Measurements from ENCODE around the gene BICD1. TPM values are rescaled to one million over a fixed set of nuclear protein-coding genes. Genes with fewer than 3 reads are reported as not detected.

The BICD1 gene
- total and polyA plus RNA-seq, 2 donors (not counting 1 experiment from before 2014, with no cell fraction given), result 11.1 to 12.4 TPM

GRCh38 chr12:32285489-32285888 lies 178.8 kb downstream of the BICD1 start:
- Histone ChIP-seq H3K9me3 (ENCODE audit: control insufficient read depth, insufficient read depth, low read depth, low read length) (no peaks in the 10 kb centered on the region), H3K27ac (ENCODE audit: insufficient read depth, low read length) (no peak overlapping the region), H3K79me2 (ENCODE audit: control insufficient read depth, insufficient read depth, low read length) (no peaks in the 10 kb centered on the region), H3K4me2 (ENCODE audit: extremely low read depth, insufficient read depth, low read length) (no peak overlapping the region), H3K9ac (ENCODE audit: insufficient read depth, low read length) (no peak overlapping the region), H2AFZ (ENCODE audit: low read length) (no peak overlapping the region), H4K20me1 (ENCODE audit: control insufficient read depth, extremely low read depth, insufficient read depth, low read length) (no peaks in the 10 kb centered on the region), H3K4me1 (ENCODE audit: control insufficient read depth, extremely low read depth, insufficient read depth, low read length) (no peaks in the 10 kb centered on the region), H3K36me3 (ENCODE audit: control insufficient read depth, insufficient read depth, low read length) (no peaks in the 10 kb centered on the region), H3K27me3 (ENCODE audit: control insufficient read depth, insufficient read depth, low read length) (no peaks in the 10 kb centered on the region), H3K4me3 (replicated peaks in 1 of 4; ENCODE audit: control extremely low read depth in 1 of 4, insufficient read depth in 1 of 4, low read depth in 3 of 4, low read length in 4 of 4) (no peak overlapping the region)
- no peak for DNase-seq (ENCODE audit: low read depth in 2 of 2)
- no peak for TF ChIP-seq CTCF (conservative IDR thresholded peaks at IDR 0.05 in 1 of 2, IDR thresholded peaks at IDR 0.05 in 1 of 2; ENCODE audit: low read depth in 1 of 2, low read length in 2 of 2)
- TF ChIP-seq EZH2 (IDR thresholded peaks at IDR 0.05; ENCODE audit: low read length, missing control alignments), result no peak

- Histone ChIP-seq H3K4me2 (ENCODE audit: extremely low read depth, insufficient read depth, low read length) (no peak overlapping the region), H3K9me3 (ENCODE audit: control insufficient read depth, insufficient read depth, low read depth, low read length) (no peaks in the 10 kb centered on the region), H3K79me2 (ENCODE audit: control insufficient read depth, insufficient read depth, low read length) (no peaks in the 10 kb centered on the region), H3K9ac (ENCODE audit: insufficient read depth, low read length) (no peak overlapping the region), H3K4me1 (ENCODE audit: control insufficient read depth, extremely low read depth, insufficient read depth, low read length) (no peaks in the 10 kb centered on the region), H2AFZ (ENCODE audit: low read length) (no peak overlapping the region), H3K27ac (ENCODE audit: insufficient read depth, low read length) (no peak overlapping the region), H3K36me3 (ENCODE audit: control insufficient read depth, insufficient read depth, low read length) (no peaks in the 10 kb centered on the region), H4K20me1 (ENCODE audit: control insufficient read depth, extremely low read depth, insufficient read depth, low read length) (no peaks in the 10 kb centered on the region), H3K4me3 (replicated peaks in 1 of 4; ENCODE audit: control extremely low read depth in 1 of 4, insufficient read depth in 1 of 4, low read depth in 3 of 4, low read length in 4 of 4) (no peak overlapping the region), H3K27me3 (ENCODE audit: control insufficient read depth, insufficient read depth, low read length) (no peaks in the 10 kb centered on the region)
- DNase-seq (ENCODE audit: low read depth in 2 of 2), result peak in 1 of 2 donors; percentile 77
- TF ChIP-seq CTCF (conservative IDR thresholded peaks at IDR 0.05 in 1 of 2, IDR thresholded peaks at IDR 0.05 in 1 of 2; ENCODE audit: low read depth in 1 of 2, low read length in 2 of 2) (no peak), EZH2 (IDR thresholded peaks at IDR 0.05; ENCODE audit: low read length, missing control alignments) (no peak)
These were observed 183.8 kb downstream of the BICD1 start for GRCh38 chr12:32290411-32290810.

- H4K20me1 ChIP-seq (ENCODE audit: control insufficient read depth, extremely low read depth, insufficient read depth, low read length), result no peaks in the 10 kb centered on the region
- H3K9ac ChIP-seq (ENCODE audit: insufficient read depth, low read length), result no peak overlapping the region
- TF ChIP-seq CTCF (conservative IDR thresholded peaks at IDR 0.05 in 1 of 2, IDR thresholded peaks at IDR 0.05 in 1 of 2; ENCODE audit: low read depth in 1 of 2, low read length in 2 of 2) (no peak), EZH2 (IDR thresholded peaks at IDR 0.05; ENCODE audit: low read length, missing control alignments) (no peak)
- H3K4me3 ChIP-seq (replicated peaks in 1 of 4; ENCODE audit: control extremely low read depth in 1 of 4, insufficient read depth in 1 of 4, low read depth in 3 of 4, low read length in 4 of 4), result no peak overlapping the region
- no peaks in the 10 kb centered on the region for H3K79me2 ChIP-seq (ENCODE audit: control insufficient read depth, insufficient read depth, low read length)
- H3K36me3 ChIP-seq (ENCODE audit: control insufficient read depth, insufficient read depth, low read length), result no peaks in the 10 kb centered on the region
- H3K4me1 ChIP-seq (ENCODE audit: control insufficient read depth, extremely low read depth, insufficient read depth, low read length), result no peaks in the 10 kb centered on the region
- no peak overlapping the region for H3K4me2 ChIP-seq (ENCODE audit: extremely low read depth, insufficient read depth, low read length)
- H3K9me3 ChIP-seq (ENCODE audit: control insufficient read depth, insufficient read depth, low read depth, low read length), result no peaks in the 10 kb centered on the region
- H2AFZ ChIP-seq (ENCODE audit: low read length), result no peak overlapping the region
- H3K27ac ChIP-seq (ENCODE audit: insufficient read depth, low read length), result no peak overlapping the region
- DNase-seq (ENCODE audit: low read depth in 2 of 2), result no peak
- no peaks in the 10 kb centered on the region for H3K27me3 ChIP-seq (ENCODE audit: control insufficient read depth, insufficient read depth, low read length)
These were observed 185.5 kb downstream of the BICD1 start for GRCh38 chr12:32292151-32292550.
